GM23248 (cell line): ENCODE measurements around the gene CLCN7. TPM values are rescaled to one million over a fixed set of nuclear protein-coding genes. Genes with fewer than 3 reads are reported as not detected.
A peak's percentile ranks its signal among the peaks of the same experiment; 100 is the strongest.

Experiments
- DNase-seq: peaks from one replicate; pipeline ENCODE4 v3.0.0-alpha.2; 2015
- H2AFZ ChIP-seq: fragments of 200-600 bp; sonication (generic); 2 replicates; pipeline ENCODE4 v1.6.1; 2016; ENCODE audit warnings: antibody characterized with exemption
- H3F3A ChIP-seq: fragments of 200-600 bp; sonication (generic); 2 replicates; pipeline ENCODE4 v1.6.1; 2016; ENCODE audit warnings: mild to moderate bottlenecking, antibody characterized with exemption, mixed run types; ENCODE audit not compliant: insufficient read depth
- H3K27ac ChIP-seq: fragments of 200-600 bp; sonication (generic); 2 replicates; pipeline ENCODE4 v1.5.1; 2016; ENCODE audit warnings: mild to moderate bottlenecking
- H3K27me3 ChIP-seq: fragments of 200-600 bp; sonication (generic); replicated peaks from 2 replicates; pipeline ENCODE4 v1.6.1; 2016; ENCODE audit warnings: mild to moderate bottlenecking; ENCODE audit not compliant: insufficient read depth
- H3K36me3 ChIP-seq: fragments of 200-600 bp; sonication (generic); 2 replicates; pipeline ENCODE4 v1.6.1; 2016; ENCODE audit warnings: low read depth, mild to moderate bottlenecking
- H3K4me1 ChIP-seq: fragments of 200-600 bp; sonication (generic); 2 replicates; pipeline ENCODE4 v1.6.1; 2016; ENCODE audit warnings: mild to moderate bottlenecking; ENCODE audit not compliant: insufficient read depth
- H3K4me2 ChIP-seq: fragments of 200-600 bp; sonication (generic); one replicate; pipeline ENCODE4 v1.6.1; 2016; ENCODE audit warnings: mild to moderate bottlenecking; ENCODE audit not compliant: unreplicated experiment
- H3K4me3 ChIP-seq: fragments of 200-600 bp; sonication (generic); 2 replicates; pipeline ENCODE4 v1.5.1; 2016; ENCODE audit warnings: mild to moderate bottlenecking
- H3K79me2 ChIP-seq: fragments of 200-600 bp; sonication (generic); 2 replicates; pipeline ENCODE4 v1.6.1; 2016; ENCODE audit warnings: mild to moderate bottlenecking; ENCODE audit not compliant: insufficient read depth
- H3K9ac ChIP-seq: fragments of 200-600 bp; sonication (generic); 2 replicates; pipeline ENCODE4 v1.6.1; 2016; ENCODE audit warnings: mild to moderate bottlenecking
- H3K9me2 ChIP-seq: fragments of 200-600 bp; sonication (generic); 2 replicates; pipeline ENCODE4 v1.6.1; 2016; ENCODE audit warnings: mixed run types, mild to moderate bottlenecking, moderate library complexity; ENCODE audit not compliant: insufficient read depth
- H3K9me3 ChIP-seq: fragments of 200-600 bp; sonication (generic); one replicate; pipeline ENCODE4 v1.6.1; 2017; ENCODE audit warnings: low read depth
- H4K20me1 ChIP-seq: fragments of 200-600 bp; sonication (generic); 2 replicates; pipeline ENCODE4 v1.6.0; 2016; ENCODE audit not compliant: insufficient read depth
- EZH2 ChIP-seq: fragments of 200-600 bp; sonication (generic); IDR thresholded peaks from 2 replicates; pipeline ENCODE4 v1.6.1; 2018; ENCODE audit warnings: antibody characterized with exemption, mild to moderate bottlenecking; ENCODE audit not compliant: insufficient read depth, poor library complexity, severe bottlenecking
- EZH2phosphoT487 ChIP-seq: fragments of 200-600 bp; sonication (generic); IDR thresholded peaks from 2 replicates; pipeline ENCODE4 v1.6.1; 2018; ENCODE audit warnings: antibody characterized with exemption, moderate library complexity, mild to moderate bottlenecking, low read depth; ENCODE audit not compliant: insufficient read depth
- WGBS, 2 experiments: methylation state at CpG; one replicate each; pipeline ENCODE4 v1.1.6; 2015 to 2017; ENCODE audit warnings: low lambda C conversion rate in 2 of 2, low coverage in 1 of 2; ENCODE audit errors: missing lambda C conversion rate in 2 of 2; 5-methylcytosine and 5-hydroxymethylcytosine counted together
- in situ Hi-C: fragments of 300-500 bp; cut with MboI; formaldehyde crosslinking; loops from 2 replicates; pipeline ENCODE4 v1.15.0; 2020
- polyA plus RNA-seq: library from polyadenylated mRNA; unstranded; fragments of >200 nt; fragmentation: Nextera tagmentation; extraction: Ambion mirVana; gene quantifications from 2 replicates; pipeline ENCODE4 v1.2.1, GENCODE V29; 2016
- total RNA-seq: library from RNA; depleted of rRNA; stranded (reverse); fragments of >200 nt; shearing (Covaris generic); gene quantifications from 2 replicates; pipeline ENCODE4 v1.2.3, GENCODE V29; 2014

The CLCN7 gene
- total and polyA plus RNA-seq, 2 experiments from 2014 or later, result 33.6 to 39.3 TPM

GRCh38 chr16:1477033-1477432 lies 2.2 kb upstream of the CLCN7 start:
- Histone ChIP-seq H3K4me2 (no peak overlapping the region), H3K9me3 (no peaks in the 10 kb centered on the region), H3K36me3 (no peaks in the 10 kb centered on the region), H3K4me3 (no peak overlapping the region), H3K9ac (no peak overlapping the region), H4K20me1 (no peaks in the 10 kb centered on the region), H3K27me3 (no peaks in the 10 kb centered on the region), H2AFZ (no peak overlapping the region), H3K27ac (no peak overlapping the region), H3K79me2 (peaks cover 27% of the 10 kb centered on the region), H3F3A (no peaks in the 10 kb centered on the region), H3K4me1 (0 out of 2 replicates have a peak, but pooled peaks cover 11% of the 10 kb centered on the region), H3K9me2 (no peaks in the 10 kb centered on the region)
- in situ Hi-C loops, result no loop called here
- no peak for TF ChIP-seq EZH2phosphoT487
- TF ChIP-seq EZH2, result no peak
- no peak for DNase-seq
- 82 to 85% methylated on average over 10 of the region's 10 CpGs for WGBS, 2 experiments

GRCh38 chr16:1475552-1476114 lies 805 bp upstream of the CLCN7 start:
- Histone ChIP-seq H3K9me2 (no peaks in the 10 kb centered on the region), H3K9ac (peak overlapping the region; percentile 93), H3F3A (no peaks in the 10 kb centered on the region), H2AFZ (peak overlapping the region; percentile 74), H4K20me1 (no peaks in the 10 kb centered on the region), H3K27me3 (no peaks in the 10 kb centered on the region), H3K36me3 (no peaks in the 10 kb centered on the region), H3K9me3 (no peaks in the 10 kb centered on the region), H3K79me2 (peaks cover 41% of the 10 kb centered on the region), H3K4me3 (peak overlapping the region; percentile 84), H3K27ac (peak overlapping the region; percentile 50; the same call in 1 of the 2 replicates), H3K4me2 (peak overlapping the region; percentile 80), H3K4me1 (peaks cover 18% of the 10 kb centered on the region)
- in situ Hi-C loops, result no loop called here
- WGBS, 2 experiments, result 58 to 61% methylated on average over 14 to 15 of the region's 15 CpGs
- TF ChIP-seq EZH2phosphoT487 (no peak), EZH2 (no peak)
- DNase-seq, result no peak

- peak overlapping the region; percentile 80 for H3K4me2 ChIP-seq
- peaks cover 19% of the 10 kb centered on the region for H3K4me1 ChIP-seq
- H3K27ac ChIP-seq, result peak overlapping the region; percentile 50
- no peak for TF ChIP-seq EZH2phosphoT487
- TF ChIP-seq EZH2, result no peak
- DNase-seq, result peak; percentile 55
- H3K9me2 ChIP-seq, result no peaks in the 10 kb centered on the region
- in situ Hi-C loops, result no loop called here
- peak overlapping the region; percentile 74 for H2AFZ ChIP-seq
- H3K9me3 ChIP-seq, result no peaks in the 10 kb centered on the region
- H3K4me3 ChIP-seq, result peak overlapping the region; percentile 84
- H3K27me3 ChIP-seq, result no peaks in the 10 kb centered on the region
- H3K79me2 ChIP-seq, result peaks cover 55% of the 10 kb centered on the region
- H3K36me3 ChIP-seq, result no peaks in the 10 kb centered on the region
- H3K9ac ChIP-seq, result peak overlapping the region; percentile 93
- H3F3A ChIP-seq, result no peaks in the 10 kb centered on the region
- no peaks in the 10 kb centered on the region for H4K20me1 ChIP-seq
- WGBS, 2 experiments, result 5 to 6% methylated on average over 40 to 48 of the region's 57 CpGs
Measured at GRCh38 chr16:1474082-1474795, 589 bp downstream of the CLCN7 start.

- no peaks in the 10 kb centered on the region for H3K27me3 ChIP-seq
- H3K9ac ChIP-seq, result no peak overlapping the region
- 25 to 37% methylated on average over 3 of the region's 3 CpGs for WGBS, 2 experiments
- no peak overlapping the region for H2AFZ ChIP-seq
- H3K79me2 ChIP-seq, result peaks cover 68% of the 10 kb centered on the region
- H3K4me3 ChIP-seq, result no peak overlapping the region
- no peak overlapping the region for H3K27ac ChIP-seq
- no peak for DNase-seq
- no peak overlapping the region for H3K4me2 ChIP-seq
- H3K9me2 ChIP-seq, result no peaks in the 10 kb centered on the region
- no peaks in the 10 kb centered on the region for H3F3A ChIP-seq
- H3K4me1 ChIP-seq, result peaks cover 19% of the 10 kb centered on the region
- H3K9me3 ChIP-seq, result no peaks in the 10 kb centered on the region
- H4K20me1 ChIP-seq, result no peaks in the 10 kb centered on the region
- H3K36me3 ChIP-seq, result no peaks in the 10 kb centered on the region
- TF ChIP-seq EZH2phosphoT487 (no peak), EZH2 (no peak)
- in situ Hi-C loops, result no loop called here
Measured at GRCh38 chr16:1472974-1473373, 1.9 kb downstream of the CLCN7 start.
